HCT116 (cell line): ENCODE measurements around the gene TAC3. TPM values are rescaled to one million over a fixed set of nuclear protein-coding genes. Genes with fewer than 3 reads are reported as not detected.

Source experiments
- ATAC-seq: fragments of 200-7000 bp; cut with Tn5 transposase; 2 replicates; pipeline ENCODE4 v1.9.1; 2020; ENCODE audit warnings: mild to moderate bottlenecking, moderate library complexity
- BruUV-seq: library from RNA; stranded (reverse); fragments of 400-500 nt; replicated peaks from 2 replicates; lab custom pipeline; 2021; lab: Mats Ljungman, UMichigan
- CTCF ChIA-PET: fragments of 300-600 bp; sonication (Branson Sonifier 250); formaldehyde crosslinking; loops from one replicate; lab custom pipeline; 2021; ENCODE audit warnings: antibody characterized with exemption; lab: Charles Lee
- POLR2A ChIA-PET: fragments of 300-600, 350-600 bp; sonication (Branson Sonifier 250); formaldehyde crosslinking; loops from one replicate; lab custom pipeline; 2021; ENCODE audit warnings: antibody characterized with exemption; lab: Charles Lee
- RAD21 ChIA-PET, 2 experiments: fragments of 300-600 bp; sonication (Branson Sonifier 250); formaldehyde crosslinking; loops; one replicate each; lab custom pipeline; 2023; ENCODE audit warnings: low total read pairs in 2 of 2; ENCODE audit not compliant: uncharacterized antibody in 2 of 2, unreplicated experiment in 2 of 2, low non-redundant PET in 1 of 2; lab: Charles Lee
- DNase-seq: peaks from one replicate; pipeline ENCODE4 v3.0.0-alpha.2; 2010; ENCODE audit warnings: low read depth, low spot score
- H2AFZ ChIP-seq: fragments of 200-600 bp; shearing (Covaris generic), sonication (generic); 2 replicates; pipeline ENCODE4 v1.6.1; 2017; ENCODE audit warnings: low read depth, mixed run types, mixed read lengths, antibody characterized with exemption, low read length; ENCODE audit not compliant: poor library complexity, severe bottlenecking
- H3K27ac ChIP-seq: 2 replicates; pipeline ENCODE4 v1.5.1; 2012; ENCODE audit warnings: low read depth, low read length
- H3K27me3 ChIP-seq: fragments of 200-600 bp; sonication (generic); 2 replicates; pipeline ENCODE4 v1.6.1; 2016; ENCODE audit warnings: mixed run types, low read length, mixed read lengths; ENCODE audit not compliant: insufficient read depth
- H3K36me3 ChIP-seq, 2 experiments: fragments of 200-500 bp in 1 of 2; fragments of 200-600 bp in 1 of 2; sonication (Bioruptor generic) in 1 of 2; sonication (generic) in 1 of 2; 2 replicates each; pipeline versions ENCODE4 v1.5.1 to v1.6.1; 2014 to 2016; ENCODE audit warnings: low read length in 2 of 2, inconsistent platforms in 1 of 2, mixed read lengths in 1 of 2, mixed run types in 1 of 2; ENCODE audit not compliant: insufficient read depth in 2 of 2, control insufficient read depth in 1 of 2
- H3K4me1 ChIP-seq, 2 experiments: fragments of 200-600 bp in 1 of 2; sonication (generic) in 1 of 2; 2 replicates each; pipeline versions ENCODE4 v1.5.1 to v1.6.1; 2012 to 2017; ENCODE audit warnings: low read length in 2 of 2, inconsistent platforms in 1 of 2, mild to moderate bottlenecking in 1 of 2, mixed read lengths in 1 of 2, mixed run types in 1 of 2, moderate library complexity in 1 of 2; ENCODE audit not compliant: insufficient read depth in 2 of 2, control insufficient read depth in 1 of 2
- H3K4me2 ChIP-seq: fragments of 200-600 bp; sonication (generic); 2 replicates; pipeline ENCODE4 v1.6.1; 2017; ENCODE audit warnings: mixed run types, low read length, mixed read lengths
- H3K4me3 ChIP-seq, 2 experiments: fragments of 200-600 bp in 1 of 2; sonication (generic) in 1 of 2; replicated peaks in 1 of 2; 2 replicates each; pipeline ENCODE4 v1.5.1; 2011 to 2016; ENCODE audit warnings: low read length in 2 of 2, control low read depth in 1 of 2, low read depth in 1 of 2, mild to moderate bottlenecking in 1 of 2, mixed read lengths in 1 of 2, mixed run types in 1 of 2
- H3K79me2 ChIP-seq: fragments of 200-600 bp; sonication (generic); 2 replicates; pipeline ENCODE4 v1.6.1; 2017; ENCODE audit warnings: mild to moderate bottlenecking, mixed run types, low read length, moderate library complexity, mixed read lengths; ENCODE audit not compliant: insufficient read depth
- H3K9ac ChIP-seq: fragments of 200-600 bp; sonication (generic); 2 replicates; pipeline ENCODE4 v1.6.1; 2016; ENCODE audit warnings: low read length, mixed read lengths
- H3K9me2 ChIP-seq: fragments of 200-600 bp; sonication (generic), shearing (Covaris generic); 2 replicates; pipeline ENCODE4 v1.6.1; 2017; ENCODE audit warnings: mixed run types, mild to moderate bottlenecking, moderate library complexity; ENCODE audit not compliant: insufficient read depth
- H3K9me3 ChIP-seq, 2 experiments: fragments of 200-500 bp in 1 of 2; fragments of 200-600 bp in 1 of 2; sonication (Bioruptor generic) in 1 of 2; sonication (generic) in 1 of 2; 2 replicates each; pipeline ENCODE4 v1.6.1; 2014 to 2017; ENCODE audit warnings: low read length in 2 of 2, mixed read lengths in 2 of 2, inconsistent platforms in 1 of 2, low read depth in 1 of 2, mild to moderate bottlenecking in 1 of 2, mixed run types in 1 of 2, moderate library complexity in 1 of 2; ENCODE audit not compliant: control insufficient read depth in 1 of 2, insufficient read depth in 1 of 2
- H4K20me1 ChIP-seq: fragments of 200-600 bp; sonication (generic), shearing (Covaris generic); 2 replicates; pipeline ENCODE4 v1.6.1; 2017; ENCODE audit warnings: mixed run types, mild to moderate bottlenecking, moderate library complexity; ENCODE audit not compliant: insufficient read depth
- ATF3 ChIP-seq: IDR thresholded peaks from 2 replicates; pipeline ENCODE4 v1.6.1; 2012
- CBX3 ChIP-seq: IDR thresholded peaks from 2 replicates; pipeline ENCODE4 v1.6.1; 2012; ENCODE audit warnings: low read depth
- CTCF ChIP-seq, 3 experiments: fragments of 200-600 bp in 1 of 3; sonication (generic) in 1 of 3; IDR thresholded peaks in 2 of 3; conservative IDR thresholded peaks in 1 of 3; 2 replicates each; pipeline ENCODE4 v1.5.1; 2012 to 2017; ENCODE audit warnings: low read depth in 2 of 3, low read length in 2 of 3, antibody characterized with exemption in 1 of 3, borderline replicate concordance in 1 of 3, control low read depth in 1 of 3, mild to moderate bottlenecking in 1 of 3, mixed read lengths in 1 of 3, mixed run types in 1 of 3, moderate library complexity in 1 of 3; ENCODE audit not compliant: insufficient read depth in 1 of 3
- EGR1 ChIP-seq: IDR thresholded peaks from 2 replicates; pipeline ENCODE4 v1.6.1; 2012; ENCODE audit warnings: low read depth
- ELF1 ChIP-seq: IDR thresholded peaks from 2 replicates; pipeline ENCODE4 v1.6.1; 2012; ENCODE audit warnings: low read depth, borderline replicate concordance
- EZH2 ChIP-seq: fragments of 200-600 bp; sonication (generic); IDR thresholded peaks from 2 replicates; pipeline ENCODE4 v1.6.1; 2017; ENCODE audit warnings: antibody characterized with exemption, mixed run types
- EZH2phosphoT487 ChIP-seq: fragments of 200-600 bp; IDR thresholded peaks from 2 replicates; pipeline ENCODE4 v1.6.1; 2018; ENCODE audit warnings: antibody characterized with exemption, borderline replicate concordance
- JUND ChIP-seq: IDR thresholded peaks from 2 replicates; pipeline ENCODE4 v1.6.1; 2012
- POLR2A ChIP-seq: IDR thresholded peaks from 2 replicates; pipeline ENCODE4 v1.7.0; 2011; ENCODE audit warnings: borderline replicate concordance; ENCODE audit not compliant: insufficient read depth, insufficient read length; ENCODE audit errors: extremely low read depth
- RAD21 ChIP-seq: IDR thresholded peaks from 2 replicates; pipeline ENCODE4 v1.6.1; 2012; ENCODE audit warnings: low read depth, mild to moderate bottlenecking
- SIN3A ChIP-seq: IDR thresholded peaks from 2 replicates; pipeline ENCODE4 v1.6.1; 2012; ENCODE audit warnings: low read depth
- SRF ChIP-seq: IDR thresholded peaks from 2 replicates; pipeline ENCODE4 v1.6.1; 2012; ENCODE audit warnings: low read depth
- TCF7L2 ChIP-seq: IDR thresholded peaks from 2 replicates; pipeline ENCODE4 v1.7.0; 2011; ENCODE audit warnings: borderline replicate concordance, inconsistent platforms; ENCODE audit not compliant: insufficient read depth, insufficient read length; ENCODE audit errors: extremely low read depth
- YY1 ChIP-seq: IDR thresholded peaks from 2 replicates; pipeline ENCODE4 v1.6.1; 2011; ENCODE audit warnings: low read length, low read depth, moderate library complexity, mild to moderate bottlenecking; ENCODE audit not compliant: insufficient replicate concordance; ENCODE audit errors: extremely low read depth
- ZBTB33 ChIP-seq: IDR thresholded peaks from 2 replicates; pipeline ENCODE4 v1.6.1; 2011; ENCODE audit warnings: mild to moderate bottlenecking, low read length, moderate library complexity; ENCODE audit not compliant: insufficient replicate concordance; ENCODE audit errors: extremely low read depth
- ZFX ChIP-seq: fragments of 450-650 bp; IDR thresholded peaks from 2 replicates; pipeline ENCODE4 v1.6.1; 2017
- ZNF274 ChIP-seq: fragments of 200-500 bp; sonication (Bioruptor generic); IDR thresholded peaks from 2 replicates; pipeline ENCODE4 v1.6.1; 2014; ENCODE audit warnings: mild to moderate bottlenecking, low read depth, low read length, inconsistent platforms
- intact Hi-C: fragments of 100-400 bp; cut with micrococcal nuclease; formaldehyde crosslinking; loops from 2 replicates; pipeline ENCODE4 v1.10.0; 2022
- total RNA-seq: library from RNA; stranded (reverse); gene quantifications from one replicate; pipeline ENCODE4 v1.2.1, GENCODE V29; 2021; ENCODE audit not compliant: unreplicated experiment
- TF ChIP-seq, protein P1 (sequence below): IDR thresholded peaks from 2 replicates; pipeline ENCODE4 v1.6.1; 2012

The TAC3 gene
- total RNA-seq, 1 experiment from 2014 or later: not detected

- no peaks in the 10 kb centered on the region for H3K79me2 ChIP-seq
- no peak overlapping the region for H3K4me2 ChIP-seq
- H3K27ac ChIP-seq: no peak overlapping the region
- H4K20me1 ChIP-seq: no peaks in the 10 kb centered on the region
- H3K9me2 ChIP-seq: no peaks in the 10 kb centered on the region
- CTCF ChIA-PET: no interaction called here
- H3K4me3 ChIP-seq: no peak overlapping the region
- H3K27me3 ChIP-seq: peaks cover 20% of the 10 kb centered on the region; the same call in 1 of the 2 replicates
- no peaks in the 10 kb centered on the region for H3K36me3 ChIP-seq
- intact Hi-C loops: no loop called here
- peaks cover 0 to 3% of the 10 kb centered on the region in 2 experiments; a peak in 1 of 4 replicates for H3K4me1 ChIP-seq
- POLR2A ChIA-PET: no interaction called here
- no peaks in the 10 kb centered on the region for H3K9me3 ChIP-seq
- no TSS peak for BruUV-seq
- ATAC-seq (no peak), DNase-seq (no peak)
- RAD21 ChIA-PET: no interaction called here
- no peak overlapping the region for H2AFZ ChIP-seq
- no peak for TF ChIP-seq RAD21
- no peak for TF ChIP-seq EGR1
- H3K9ac ChIP-seq: no peak overlapping the region
Measured at GRCh38 chr12:57042695-57043094, 26.4 kb upstream of the TAC3 start.

DNA sequence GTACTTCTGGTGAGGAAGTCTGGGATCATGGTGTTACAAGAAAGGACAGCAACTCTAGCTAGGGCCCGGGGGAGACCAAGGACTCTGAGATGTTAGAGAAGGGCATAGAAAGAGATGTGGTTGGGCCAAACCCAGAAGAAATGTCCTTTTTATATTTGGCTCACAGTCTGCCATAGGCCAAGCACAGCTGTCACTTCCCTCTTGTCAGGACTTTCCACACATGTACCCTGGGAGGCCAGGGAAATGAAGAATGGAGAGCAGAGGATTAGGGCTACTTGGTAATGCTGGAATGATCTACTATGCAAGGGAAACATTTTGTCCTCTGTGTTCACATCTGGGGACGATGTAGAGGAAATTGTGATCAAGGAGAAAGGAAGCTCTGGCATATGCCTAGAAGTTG, 24.4 kb upstream of the TAC3 start:
- DNase-seq (no peak), ATAC-seq (no peak)
- H3K4me2 ChIP-seq: no peak overlapping the region
- no peak overlapping the region for H2AFZ ChIP-seq
- no peaks in the 10 kb centered on the region for H3K4me1 ChIP-seq
- CTCF ChIA-PET: interaction anchor here (1.0 to 1.9 kb wide), 3 partner anchors 9 to 142 kb away, joined by 3 to 4 read pairs (median 3); partner anchors contain the start of gene MYO1A
- H3K9me2 ChIP-seq: no peaks in the 10 kb centered on the region
- H3K27me3 ChIP-seq: peaks cover 20% of the 10 kb centered on the region; the same call in 1 of the 2 replicates
- RAD21 ChIA-PET: no interaction called here
- H3K9ac ChIP-seq: no peak overlapping the region
- no TSS peak for BruUV-seq
- H3K79me2 ChIP-seq: no peaks in the 10 kb centered on the region
- H3K9me3 ChIP-seq: no peaks in the 10 kb centered on the region
- no peak overlapping the region for H3K4me3 ChIP-seq
- H4K20me1 ChIP-seq: no peaks in the 10 kb centered on the region
- POLR2A ChIA-PET: interaction anchor here (1.4 kb wide), 1 partner anchor 9 kb away, joined by 3 read pairs; no protein-coding TSS in a partner anchor
- no peaks in the 10 kb centered on the region for H3K36me3 ChIP-seq
- intact Hi-C loops: no loop called here
- no peak overlapping the region for H3K27ac ChIP-seq
- TF ChIP-seq TCF7L2: no peak
- TF ChIP-seq POLR2A: no peak
- no peak for TF ChIP-seq ZNF274
- no peak for TF ChIP-seq CBX3
- TF ChIP-seq EZH2phosphoT487: no peak
- TF ChIP-seq, protein P1, sequence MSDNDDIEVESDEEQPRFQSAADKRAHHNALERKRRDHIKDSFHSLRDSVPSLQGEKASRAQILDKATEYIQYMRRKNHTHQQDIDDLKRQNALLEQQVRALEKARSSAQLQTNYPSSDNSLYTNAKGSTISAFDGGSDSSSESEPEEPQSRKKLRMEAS: no peak
- TF ChIP-seq JUND: no peak
- no peak for TF ChIP-seq ATF3
- no peak for TF ChIP-seq EZH2
- TF ChIP-seq ELF1: no peak
- no peak for TF ChIP-seq ZFX
- TF ChIP-seq CTCF (IDR thresholded peaks at IDR 0.05 in 2 of 3, conservative IDR thresholded peaks at IDR 0.05 in 1 of 3; ENCODE audit: borderline replicate concordance in 1 of 3, insufficient read depth in 1 of 3, low read depth in 2 of 3, low read length in 2 of 3): no peak
- TF ChIP-seq SRF: no peak
- TF ChIP-seq YY1: no peak
- TF ChIP-seq SIN3A: no peak
- TF ChIP-seq ZBTB33: no peak
- TF ChIP-seq RAD21: no peak
